Neuronal stem cell (in vitro differentiated cells): ENCODE results near the gene PDE6G.

Experiments used
- DNase-seq: peaks from one replicate; pipeline ENCODE4 v3.0.0-alpha.2; 2013; ENCODE audit warnings: low spot score
- H2AFZ ChIP-seq: one replicate; pipeline ENCODE4 v1.6.1; 2013; ENCODE audit warnings: mild to moderate bottlenecking, low read length, inconsistent platforms
- H2AK5ac ChIP-seq: 2 replicates; pipeline ENCODE4 v1.6.1; 2013; ENCODE audit warnings: low read depth, mild to moderate bottlenecking, inconsistent platforms, low read length, moderate library complexity, mixed read lengths
- H2BK120ac ChIP-seq: 2 replicates; pipeline ENCODE4 v1.6.1; 2013; ENCODE audit warnings: low read depth, mild to moderate bottlenecking, inconsistent platforms, low read length, moderate library complexity, mixed read lengths
- H2BK12ac ChIP-seq: one replicate; pipeline ENCODE4 v1.6.1; 2013; ENCODE audit warnings: low read length, inconsistent platforms
- H2BK15ac ChIP-seq: 2 replicates; pipeline ENCODE4 v1.6.1; 2013; ENCODE audit warnings: mild to moderate bottlenecking, low read length, inconsistent platforms, mixed read lengths
- H2BK5ac ChIP-seq: one replicate; pipeline ENCODE4 v1.6.1; 2013; ENCODE audit warnings: inconsistent platforms, mild to moderate bottlenecking, low read length, moderate library complexity
- H3K14ac ChIP-seq: one replicate; pipeline ENCODE4 v1.6.1; 2013; ENCODE audit warnings: low read length, inconsistent platforms
- H3K18ac ChIP-seq: 2 replicates; pipeline ENCODE4 v1.6.1; 2013; ENCODE audit warnings: low read length, inconsistent platforms
- H3K23ac ChIP-seq: 2 replicates; pipeline ENCODE4 v1.6.1; 2013; ENCODE audit warnings: low read depth, mild to moderate bottlenecking, mixed read lengths, low read length, inconsistent platforms; ENCODE audit not compliant: poor library complexity
- H3K27ac ChIP-seq: replicated peaks from 3 replicates; pipeline ENCODE4 v1.5.1; 2013; ENCODE audit warnings: low read length, inconsistent platforms
- H3K27me3 ChIP-seq, 3 experiments: 2 replicates each; pipeline ENCODE4 v1.6.1; 2013; ENCODE audit warnings: low read length in 3 of 3, mild to moderate bottlenecking in 2 of 3, inconsistent platforms in 1 of 3, low read depth in 1 of 3, mixed read lengths in 1 of 3, moderate library complexity in 1 of 3; ENCODE audit not compliant: control insufficient read depth in 3 of 3, insufficient read depth in 3 of 3
- H3K36me3 ChIP-seq, 2 donors: replicated peaks in 1 of 2; 2 replicates each; pipeline ENCODE4 v1.6.1; 2013; ENCODE audit warnings: low read length in 2 of 2; ENCODE audit not compliant: control insufficient read depth in 2 of 2, insufficient read depth in 2 of 2
- H3K4ac ChIP-seq: 2 replicates; pipeline ENCODE4 v1.6.1; 2013; ENCODE audit warnings: inconsistent platforms, mild to moderate bottlenecking, low read length, moderate library complexity
- H3K4me1 ChIP-seq, 2 donors: 1 replicate in 1 of 2; 2 replicates in 1 of 2; pipeline ENCODE4 v1.6.1; 2013; ENCODE audit warnings: low read length in 2 of 2, low read depth in 1 of 2; ENCODE audit not compliant: control insufficient read depth in 2 of 2, insufficient read depth in 1 of 2
- H3K4me2 ChIP-seq: one replicate; pipeline ENCODE4 v1.6.1; 2013; ENCODE audit warnings: mild to moderate bottlenecking, low read length, inconsistent platforms; ENCODE audit not compliant: insufficient read depth, poor library complexity, severe bottlenecking
- H3K4me3 ChIP-seq, 2 donors: 2 replicates each; pipeline ENCODE4 v1.5.1; 2013; ENCODE audit warnings: low read length in 2 of 2, mild to moderate bottlenecking in 2 of 2, inconsistent platforms in 1 of 2, moderate library complexity in 1 of 2
- H3K79me1 ChIP-seq: one replicate; pipeline ENCODE4 v1.6.1; 2013; ENCODE audit warnings: low read depth, mild to moderate bottlenecking, inconsistent platforms, low read length, moderate library complexity
- H3K9ac ChIP-seq: one replicate; pipeline ENCODE4 v1.6.1; 2013; ENCODE audit warnings: mild to moderate bottlenecking, low read depth, low read length, inconsistent platforms; ENCODE audit not compliant: poor library complexity
- H3K9me3 ChIP-seq, 2 donors: replicated peaks in 1 of 2; 2 replicates each; pipeline versions ENCODE3 to v1.6.1; 2013; ENCODE audit warnings: low read length in 2 of 2, mild to moderate bottlenecking in 2 of 2, inconsistent platforms in 1 of 2, low read depth in 1 of 2, mixed read lengths in 1 of 2, moderate library complexity in 1 of 2; ENCODE audit not compliant: control insufficient read depth in 2 of 2, insufficient read depth in 1 of 2
- H4K8ac ChIP-seq: one replicate; pipeline ENCODE4 v1.6.1; 2013; ENCODE audit warnings: low read depth, mild to moderate bottlenecking, inconsistent platforms, low read length, moderate library complexity
- H4K91ac ChIP-seq: one replicate; pipeline ENCODE4 v1.6.1; 2013; ENCODE audit warnings: low read length, low read depth, mild to moderate bottlenecking, inconsistent platforms; ENCODE audit not compliant: poor library complexity
- WGBS, 2 donors: extraction: QIAGEN DNeasy Blood & Tissue Kit; methylation state at CpG; one replicate each; pipeline ENCODE4 v1.1.7; 2013; ENCODE audit warnings: missing lambda C conversion rate in 2 of 2, mixed read lengths in 1 of 2; ENCODE audit not compliant: insufficient read length in 2 of 2, insufficient replicate concordance in 1 of 2; ENCODE audit errors: extremely low coverage in 2 of 2; 5-methylcytosine and 5-hydroxymethylcytosine counted together

The PDE6G gene

DNA sequence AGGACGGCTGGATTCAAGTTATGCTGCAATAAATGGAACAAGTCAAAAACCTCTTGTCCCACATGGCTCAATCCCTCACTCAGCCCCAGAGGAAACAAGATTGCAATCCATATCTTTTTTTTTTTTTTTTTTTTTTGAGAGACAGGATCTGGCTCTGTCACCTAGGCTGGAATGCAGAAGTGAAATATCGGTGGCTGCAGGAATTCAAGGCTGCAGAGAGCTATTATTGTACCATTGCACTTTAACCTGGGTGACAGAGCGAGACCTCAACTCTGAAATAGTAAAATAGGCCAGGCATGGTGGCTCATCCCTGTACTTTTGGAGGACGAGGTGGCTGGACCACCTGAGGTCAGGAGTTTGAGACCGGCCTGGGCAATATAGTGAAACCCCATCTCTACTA lies 2.7 kb upstream of the PDE6G start:
- no peak overlapping the region for H3K18ac ChIP-seq
- no peaks in the 10 kb centered on the region for H3K4me1 ChIP-seq
- H4K8ac ChIP-seq = no peak overlapping the region
- WGBS, 2 donors = no CpG with 5 or more reads among the region's 5 CpGs
- H3K9me3 ChIP-seq = peaks cover 0 to under 1% of the 10 kb centered on the region in 2 donors
- H2AFZ ChIP-seq = no peak overlapping the region
- no peak overlapping the region for H3K27ac ChIP-seq
- H3K4ac ChIP-seq = no peak overlapping the region
- H2AK5ac ChIP-seq = no peak overlapping the region
- no peak overlapping the region for H3K23ac ChIP-seq
- no peak overlapping the region for H3K14ac ChIP-seq
- no peak overlapping the region for H3K9ac ChIP-seq
- H2BK15ac ChIP-seq = no peak overlapping the region
- H4K91ac ChIP-seq = no peak overlapping the region
- no peak overlapping the region for H3K4me2 ChIP-seq
- H3K36me3 ChIP-seq = peaks cover under 1 to 1% of the 10 kb centered on the region in 2 donors
- DNase-seq = no peak
- H3K4me3 ChIP-seq = no peak overlapping the region
- H3K79me1 ChIP-seq = peaks cover under 1% of the 10 kb centered on the region
- no peak overlapping the region for H2BK120ac ChIP-seq
- H3K27me3 ChIP-seq = no peaks in the 10 kb centered on the region
- no peak overlapping the region for H2BK12ac ChIP-seq
- H2BK5ac ChIP-seq = no peak overlapping the region

DNA sequence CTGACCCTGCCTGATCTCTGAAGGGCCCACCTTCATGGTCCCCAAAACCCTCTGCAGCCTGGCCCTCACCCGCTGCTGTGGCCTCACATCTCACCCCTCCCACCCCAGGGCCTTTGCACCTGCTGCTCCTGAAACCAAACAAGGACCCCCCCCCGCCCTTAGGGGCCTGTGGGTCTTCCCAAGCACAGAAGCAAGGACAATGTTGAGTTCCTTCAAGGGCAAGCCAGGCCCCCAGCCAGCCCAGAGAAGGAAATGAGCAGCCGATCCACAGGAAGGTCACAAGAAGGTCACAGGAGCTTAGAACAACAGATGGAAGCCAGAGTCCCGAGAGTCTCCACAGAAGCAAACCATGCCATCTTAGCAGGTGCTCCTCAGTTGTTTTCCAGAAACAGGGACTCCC lies 493 bp upstream of the PDE6G start:
- no peak overlapping the region for H2BK5ac ChIP-seq
- no peak overlapping the region for H3K9ac ChIP-seq
- WGBS, 2 donors = no CpG with 5 or more reads among the region's 4 CpGs
- no peak overlapping the region for H3K27ac ChIP-seq
- H3K27me3 ChIP-seq = no peaks in the 10 kb centered on the region
- H3K36me3 ChIP-seq = no peaks in the 10 kb centered on the region
- no peak overlapping the region for H2BK12ac ChIP-seq
- H2AFZ ChIP-seq = peak overlapping the region; percentile 0
- no peak overlapping the region for H4K91ac ChIP-seq
- H3K23ac ChIP-seq = no peak overlapping the region
- no peak overlapping the region for H3K4ac ChIP-seq
- no peak overlapping the region for H3K4me2 ChIP-seq
- no peaks in the 10 kb centered on the region for H3K9me3 ChIP-seq
- H3K4me3 ChIP-seq = no peak overlapping the region
- H2BK15ac ChIP-seq = peak overlapping the region; percentile 24
- H3K4me1 ChIP-seq = peaks cover 4 to 9% of the 10 kb centered on the region in 2 donors
- H3K14ac ChIP-seq = no peak overlapping the region
- no peak overlapping the region for H4K8ac ChIP-seq
- peaks cover 2% of the 10 kb centered on the region for H3K79me1 ChIP-seq
- no peak for DNase-seq
- H2BK120ac ChIP-seq = no peak overlapping the region
- H3K18ac ChIP-seq = no peak overlapping the region
- peak overlapping the region; percentile 84 for H2AK5ac ChIP-seq

- peak overlapping the region; percentile 9 for H3K14ac ChIP-seq
- no peak overlapping the region for H4K91ac ChIP-seq
- no peak for DNase-seq
- no peak overlapping the region for H2BK12ac ChIP-seq
- H3K36me3 ChIP-seq = no peaks in the 10 kb centered on the region
- H2BK15ac ChIP-seq = peak overlapping the region; percentile 64
- H2BK5ac ChIP-seq = no peak overlapping the region
- H3K23ac ChIP-seq = peak overlapping the region; percentile 5
- peak overlapping the region; percentile 48 for H3K18ac ChIP-seq
- no peak overlapping the region for H3K4ac ChIP-seq
- no peak overlapping the region for H2AK5ac ChIP-seq
- peaks cover 2% of the 10 kb centered on the region for H3K79me1 ChIP-seq
- H2BK120ac ChIP-seq = peak overlapping the region; percentile 47
- no CpG with 5 or more reads among the region's 18 CpGs for WGBS, 2 donors
- peaks cover 5 to 9% of the 10 kb centered on the region in 2 donors for H3K4me1 ChIP-seq
- no peak overlapping the region for H3K4me2 ChIP-seq
- no peak overlapping the region for H3K9ac ChIP-seq
- no peak overlapping the region for H3K4me3 ChIP-seq
- no peaks in the 10 kb centered on the region for H3K27me3 ChIP-seq
- no peaks in the 10 kb centered on the region for H3K9me3 ChIP-seq
- no peak overlapping the region for H4K8ac ChIP-seq
- H3K27ac ChIP-seq = no peak overlapping the region
- H2AFZ ChIP-seq = peak overlapping the region; percentile 15
Observed at GRCh38 chr17:81655378-81656117, 794 bp downstream of the PDE6G start.

- WGBS, 2 donors = no CpG with 5 or more reads among the region's 27 CpGs
- Histone ChIP-seq H3K14ac (no peak overlapping the region), H2BK5ac (peak overlapping the region; percentile 11), H2BK15ac (no peak overlapping the region), H3K4me1 (peaks cover 5 to 9% of the 10 kb centered on the region in 2 donors), H3K4me2 (no peak overlapping the region), H3K18ac (peak overlapping the region; percentile 2), H2AFZ (peak overlapping the region; percentile 88), H2AK5ac (peak overlapping the region; percentile 46), H3K23ac (peak overlapping the region; percentile 43), H3K4ac (no peak overlapping the region), H3K9ac (no peak overlapping the region), H4K8ac (no peak overlapping the region), H4K91ac (no peak overlapping the region), H3K9me3 (peaks cover 8 to 11% of the 10 kb centered on the region in 2 donors), H3K27ac (no peak overlapping the region), H3K4me3 (no peak overlapping the region), H2BK120ac (no peak overlapping the region), H3K27me3 (peaks cover 9 to 16% (median 9%) of the 10 kb centered on the region in 3 experiments), H3K79me1 (peaks cover 4% of the 10 kb centered on the region), H3K36me3 (no peaks in the 10 kb centered on the region), H2BK12ac (no peak overlapping the region)
- DNase-seq = no peak
Observed at GRCh38 chr17:81652906-81653771, 3.2 kb downstream of the PDE6G start.
